Thymus (tissue), 14 donors: ENCODE data around the gene C11orf86. TPM values are rescaled to one million over a fixed set of nuclear protein-coding genes. Genes with fewer than 3 reads are reported as not detected.

ENCODE experiments used
- DNase-seq, 9 donors: peaks; one replicate each; pipeline ENCODE4 v3.0.0-alpha.2; 2013; ENCODE audit warnings: low spot score in 9 of 9, low read depth in 6 of 9, missing footprints in 1 of 9
- H3K27ac ChIP-seq, 2 donors: one replicate each; pipeline ENCODE4 v1.5.1; 2013; ENCODE audit warnings: control low read depth in 1 of 2, low read depth in 1 of 2, low read length in 1 of 2, mild to moderate bottlenecking in 1 of 2, moderate library complexity in 1 of 2
- H3K27me3 ChIP-seq, 2 donors: one replicate each; pipeline ENCODE4 v1.5.1; 2013; ENCODE audit warnings: low read length in 1 of 2; ENCODE audit not compliant: control insufficient read depth in 2 of 2, insufficient read depth in 1 of 2
- H3K36me3 ChIP-seq, 2 donors: one replicate each; pipeline ENCODE4 v1.5.1; 2013; ENCODE audit warnings: low read length in 1 of 2, mild to moderate bottlenecking in 1 of 2, moderate library complexity in 1 of 2; ENCODE audit not compliant: control insufficient read depth in 2 of 2, insufficient read depth in 2 of 2
- H3K4me1 ChIP-seq, 2 donors: one replicate each; pipeline ENCODE4 v1.5.1; 2013; ENCODE audit warnings: low read length in 2 of 2; ENCODE audit not compliant: control insufficient read depth in 2 of 2, insufficient read depth in 2 of 2
- H3K4me3 ChIP-seq, 2 donors: one replicate each; pipeline ENCODE4 v1.5.1; 2013; ENCODE audit warnings: low read length in 2 of 2, control low read depth in 1 of 2, mild to moderate bottlenecking in 1 of 2
- H3K9me3 ChIP-seq, 2 donors: one replicate each; pipeline ENCODE4 v1.5.1; 2013; ENCODE audit warnings: low read length in 1 of 2, mild to moderate bottlenecking in 1 of 2; ENCODE audit not compliant: control insufficient read depth in 2 of 2, insufficient read depth in 1 of 2
- WGBS: extraction: QIAGEN DNeasy Blood & Tissue Kit; methylation state at CpG from one replicate; pipeline ENCODE4 v1.1.7; 2013; 5-methylcytosine and 5-hydroxymethylcytosine counted together
- long read RNA-seq, 10 donors: transcript quantifications; one replicate each; lab custom pipeline, GENCODE V29; 2026
- polyA plus RNA-seq: library from polyadenylated mRNA; stranded (reverse); fragments of 200-250 nt; gene quantifications from one replicate; pipeline ENCODE4 v1.2.3, GENCODE V29; 2013
- total RNA-seq: library from RNA; stranded (reverse); fragments of 120-200 nt; gene quantifications from one replicate; pipeline ENCODE4 v1.2.4, GENCODE V29; 2013
- donor health status: healthy.

C11orf86 gene, protein sequence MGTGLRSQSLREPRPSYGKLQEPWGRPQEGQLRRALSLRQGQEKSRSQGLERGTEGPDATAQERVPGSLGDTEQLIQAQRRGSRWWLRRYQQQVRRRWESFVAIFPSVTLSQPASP
- total RNA-seq (not detected), polyA plus RNA-seq (0.14 TPM)
- long read RNA-seq, donor 1 = 0 reads
- long read RNA-seq, donor 2 = 0 reads
- long read RNA-seq, donor 3 = 0 reads
- long read RNA-seq, donor 4 = 0 reads
- long read RNA-seq, donor 5 = 0 reads
- long read RNA-seq, donor 6 = 0 reads
- long read RNA-seq, donor 7 = 0 reads
- long read RNA-seq, donor 8 = 0 reads
- long read RNA-seq, donor 9 = 0 reads
- long read RNA-seq, donor 10 = 0 reads

DNA sequence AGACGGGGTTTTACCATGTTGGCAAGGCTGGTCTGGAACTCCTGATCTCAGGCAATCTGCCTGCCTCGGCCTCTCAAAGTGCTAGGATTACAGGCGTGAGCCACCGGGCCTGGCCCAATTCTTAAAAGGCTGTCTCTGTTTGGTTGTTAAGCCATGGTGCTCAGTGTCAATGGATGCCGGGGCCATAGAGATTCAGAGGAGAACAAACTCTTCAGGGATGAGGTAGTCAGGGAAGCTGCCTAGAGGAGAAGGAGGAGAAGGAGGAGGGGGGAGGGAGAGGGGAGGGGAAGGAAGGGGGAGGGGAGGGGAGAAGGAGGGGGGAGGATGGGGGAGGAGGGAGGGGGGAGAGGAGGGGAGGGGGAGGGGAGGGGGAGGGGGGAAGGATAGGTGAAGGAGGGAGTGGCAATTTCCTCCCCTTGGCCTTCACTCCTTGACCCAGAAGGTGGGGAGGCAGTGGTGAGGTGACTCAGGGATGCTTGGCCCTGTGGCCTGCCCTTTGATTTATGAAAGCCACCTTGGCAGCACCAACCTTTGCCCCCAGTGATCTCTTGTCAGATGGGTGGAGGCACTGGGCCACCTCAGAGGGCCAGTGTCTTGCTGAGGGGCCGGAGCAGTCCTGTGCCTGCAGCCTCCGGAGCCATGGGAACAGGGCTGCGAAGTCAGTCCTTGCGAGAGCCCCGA, at the start of gene C11orf86:
Gene C11orf86, plus strand, starts transcription at position 581 of the 681 bp plus-strand sequence. Its CDS starts 59 bp downstream, at position 640.
- H3K36me3 ChIP-seq = no peaks in the 10 kb centered on the region
- H3K27ac ChIP-seq = no peak within 1 kb of the TSS
- WGBS = 89% methylated on average over 10 of the region's 10 CpGs
- H3K27me3 ChIP-seq = peaks cover 0 to 17% of the 10 kb centered on the region in 2 donors
- no peak for DNase-seq
- peaks cover 0 to 17% of the 10 kb centered on the region in 2 donors for H3K9me3 ChIP-seq
- H3K4me1 ChIP-seq = no peaks in the 10 kb centered on the region
- H3K4me3 ChIP-seq = no peak within 1 kb of the TSS

DNA sequence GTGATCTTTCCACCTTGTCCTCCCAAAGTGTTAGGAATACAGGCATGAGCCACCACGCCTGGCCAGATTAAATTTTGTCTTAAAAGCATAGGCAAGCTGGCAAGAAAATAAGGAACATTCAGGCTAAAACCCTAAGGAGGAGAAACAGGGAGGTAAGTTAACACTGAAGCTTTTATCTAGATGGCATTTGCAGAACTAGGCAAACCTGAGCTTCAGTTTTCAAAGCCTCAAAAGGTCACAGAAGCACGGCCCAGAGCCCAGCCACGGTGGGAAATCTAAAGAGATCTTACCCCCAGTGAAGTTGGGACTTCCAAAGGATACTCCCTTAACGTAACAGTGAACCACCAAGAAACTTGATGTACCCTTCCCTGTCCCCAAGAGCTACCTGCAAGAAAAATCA, 45.4 kb upstream of the C11orf86 start:
- Histone ChIP-seq H3K27me3 (no peaks in the 10 kb centered on the region), H3K36me3 (no peaks in the 10 kb centered on the region), H3K9me3 (no peaks in the 10 kb centered on the region), H3K4me1 (no peaks in the 10 kb centered on the region), H3K4me3 (no peak overlapping the region), H3K27ac (no peak overlapping the region)
- WGBS = 85% methylated on average over 4 of the region's 4 CpGs
- DNase-seq = no peak

DNA sequence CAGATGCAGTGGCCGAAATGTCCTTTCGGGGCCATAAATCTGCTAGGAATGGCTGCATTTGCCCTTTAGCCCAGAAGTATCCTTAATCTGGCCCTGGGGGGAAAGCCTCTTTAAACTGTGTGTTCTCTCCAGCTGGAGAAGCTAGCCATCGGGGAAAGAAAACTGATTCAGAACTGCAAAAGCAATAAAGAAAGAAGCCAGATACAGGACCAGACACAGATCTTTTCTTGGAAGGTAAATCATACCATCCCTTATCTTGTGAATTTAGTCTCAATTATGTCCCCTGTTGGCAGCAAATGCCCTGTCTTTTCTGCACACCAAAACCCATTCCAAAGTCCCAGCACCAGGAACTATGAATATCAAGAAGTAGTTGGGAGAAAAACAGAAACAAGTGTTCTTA, 42.6 kb upstream of the C11orf86 start:
- WGBS = 98% methylated on average over 3 of the region's 3 CpGs

DNA sequence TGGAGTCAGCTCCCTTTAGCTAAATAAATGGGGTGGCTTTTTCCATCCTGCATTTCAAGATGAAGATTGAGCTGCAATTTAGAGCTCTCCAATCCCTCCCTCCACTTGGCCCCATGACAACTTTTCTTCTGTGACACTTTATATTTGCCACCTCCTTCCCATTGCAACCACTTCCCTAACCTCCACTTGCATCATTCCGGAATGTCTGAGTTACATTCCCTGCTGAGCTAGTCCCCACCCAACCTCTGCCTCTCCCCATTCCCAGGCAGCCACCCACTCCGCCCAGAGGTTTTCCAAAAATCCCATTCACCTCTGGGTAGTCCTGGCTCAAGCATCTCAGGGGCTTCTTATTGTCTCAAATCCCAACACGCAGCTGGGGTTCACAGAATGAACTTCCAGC, 41.6 kb upstream of the C11orf86 start:
- H3K27ac ChIP-seq = no peak overlapping the region
- H3K9me3 ChIP-seq = no peaks in the 10 kb centered on the region
- H3K27me3 ChIP-seq = no peaks in the 10 kb centered on the region
- H3K4me1 ChIP-seq = no peaks in the 10 kb centered on the region
- 94% methylated on average over 3 of the region's 3 CpGs for WGBS
- H3K36me3 ChIP-seq = no peaks in the 10 kb centered on the region
- no peak for DNase-seq
- no peak overlapping the region for H3K4me3 ChIP-seq

More for the DNA sequence above, 42.6 kb upstream of the C11orf86 start:
- Histone ChIP-seq H3K36me3 (no peaks in the 10 kb centered on the region), H3K4me3 (no peak overlapping the region), H3K4me1 (no peaks in the 10 kb centered on the region), H3K27me3 (no peaks in the 10 kb centered on the region), H3K27ac (no peak overlapping the region), H3K9me3 (no peaks in the 10 kb centered on the region)
- DNase-seq = no peak

DNA sequence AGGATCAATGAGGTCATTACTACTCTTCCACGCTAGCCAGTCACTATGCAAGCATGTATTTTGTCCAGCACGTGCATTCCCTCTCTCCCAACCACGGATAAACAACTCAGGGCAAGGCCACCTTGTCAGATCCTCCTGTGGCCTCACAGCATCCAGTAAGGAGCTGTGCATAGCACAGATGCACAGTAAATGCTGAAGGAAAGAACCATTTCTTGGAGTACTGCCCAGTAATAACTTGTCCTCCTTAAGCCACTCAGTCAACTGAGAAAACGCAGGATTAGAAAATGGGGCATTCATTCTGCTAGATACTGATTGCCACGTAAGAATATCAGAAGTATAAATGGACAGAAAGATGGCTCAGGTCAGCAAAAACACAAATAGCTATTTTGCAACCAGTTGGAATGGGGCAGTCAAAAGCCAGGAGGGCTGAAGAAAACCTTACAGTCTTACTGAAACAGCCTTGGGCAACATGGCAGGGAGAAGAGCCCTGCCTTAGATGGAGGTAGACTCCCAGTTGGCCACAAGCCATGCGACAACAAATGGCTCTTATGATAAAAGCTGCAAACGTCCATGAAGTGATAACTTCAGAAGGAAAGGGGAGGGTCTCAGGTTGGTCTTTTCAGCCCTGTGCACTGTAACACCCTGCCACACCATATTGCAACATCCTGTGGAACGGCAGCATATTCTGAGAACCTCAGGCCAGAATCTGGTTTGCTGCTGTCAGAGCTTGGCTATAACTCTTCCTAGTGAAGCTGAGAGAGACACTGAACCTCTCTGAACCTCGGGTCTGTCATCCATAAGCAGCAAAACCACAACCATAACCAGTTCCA, 39.9 kb upstream of the C11orf86 start:
- no peak for DNase-seq
- Histone ChIP-seq H3K27me3 (no peaks in the 10 kb centered on the region), H3K4me3 (no peak overlapping the region), H3K27ac (no peak overlapping the region), H3K4me1 (no peaks in the 10 kb centered on the region), H3K9me3 (no peaks in the 10 kb centered on the region), H3K36me3 (no peaks in the 10 kb centered on the region)
- 81% methylated on average over 9 of the region's 9 CpGs for WGBS

DNA sequence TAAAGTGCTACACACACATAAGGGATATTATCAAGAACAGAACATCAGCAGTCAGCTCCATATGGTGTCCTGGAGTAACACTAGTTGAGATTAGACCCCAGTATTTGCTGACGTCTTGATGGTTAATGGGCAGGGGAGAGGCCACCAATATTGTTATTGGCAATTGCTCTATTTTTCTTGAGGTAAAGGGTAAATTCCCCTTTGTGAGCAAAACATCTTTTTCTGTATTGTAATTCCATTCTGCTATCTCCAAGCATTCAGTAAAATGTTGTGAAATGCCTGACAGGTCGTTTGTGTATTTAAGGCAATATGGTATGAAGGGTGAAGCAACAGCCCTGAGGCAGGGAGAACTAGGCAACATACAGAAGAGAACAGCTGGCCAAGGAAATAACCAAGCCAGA, 38.8 kb upstream of the C11orf86 start:
- Histone ChIP-seq H3K36me3 (no peaks in the 10 kb centered on the region), H3K9me3 (no peaks in the 10 kb centered on the region), H3K4me1 (no peaks in the 10 kb centered on the region), H3K4me3 (no peak overlapping the region), H3K27me3 (no peaks in the 10 kb centered on the region), H3K27ac (no peak overlapping the region)
- DNase-seq = no peak
- 88% methylated on average over 2 of the region's 2 CpGs for WGBS

DNA sequence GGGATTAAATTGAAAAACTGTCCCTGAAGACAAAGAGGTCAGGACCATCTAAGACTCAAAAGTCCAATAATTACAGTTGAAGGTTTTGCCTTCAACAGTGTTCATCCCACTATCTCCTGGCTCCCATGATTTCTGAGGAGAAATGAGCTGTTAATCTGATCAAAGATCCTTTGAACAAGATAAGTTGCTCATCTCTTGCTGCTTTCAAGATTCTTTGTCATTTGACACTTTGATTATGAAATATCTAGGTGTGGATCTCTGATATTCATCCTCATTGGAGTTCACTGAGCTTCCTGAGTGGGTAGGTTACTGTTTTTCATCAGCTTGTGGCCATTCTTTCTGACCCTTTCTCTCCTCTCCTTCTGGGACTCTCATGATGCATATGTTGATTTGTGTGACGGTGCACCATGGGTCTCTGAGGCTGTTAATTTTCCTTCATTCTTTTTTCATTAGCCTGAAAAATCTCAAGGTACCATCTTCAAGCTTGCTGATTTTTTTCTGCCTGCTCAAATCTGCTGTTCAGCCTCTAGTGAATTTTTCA, 37.8 kb upstream of the C11orf86 start:
- DNase-seq = no peak
- no peaks in the 10 kb centered on the region for H3K27me3 ChIP-seq
- H3K9me3 ChIP-seq = no peaks in the 10 kb centered on the region
- no peaks in the 10 kb centered on the region for H3K4me1 ChIP-seq
- 98% methylated on average over 1 of the region's 1 CpG for WGBS
- no peaks in the 10 kb centered on the region for H3K36me3 ChIP-seq
- H3K4me3 ChIP-seq = no peak overlapping the region
- H3K27ac ChIP-seq = no peak overlapping the region

DNA sequence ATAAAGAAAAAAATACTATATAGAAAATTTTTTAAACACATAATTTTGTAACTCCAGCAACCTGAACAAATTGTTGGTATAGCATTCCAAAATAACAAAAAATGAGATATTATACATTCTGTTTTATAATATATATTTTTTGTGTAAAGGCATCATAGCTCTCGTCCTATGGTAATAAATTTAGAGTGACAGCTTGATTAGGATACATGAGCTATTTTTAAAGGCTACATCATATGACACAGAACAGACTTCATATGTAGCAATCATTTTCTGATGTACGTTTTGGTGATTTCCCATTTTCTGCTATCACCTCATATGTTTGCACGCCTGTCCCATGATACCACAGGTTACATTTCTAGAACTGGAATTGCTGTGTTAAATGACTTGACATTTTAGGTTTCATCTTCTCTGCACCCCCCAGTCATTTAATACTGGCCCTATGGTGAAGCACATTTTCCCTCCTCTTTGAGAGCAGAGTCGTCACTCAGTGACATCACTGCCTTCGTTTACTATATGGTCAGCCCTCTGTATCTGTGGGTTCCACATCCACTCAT, 36.4 kb upstream of the C11orf86 start:
- no peak for DNase-seq
- WGBS = 95% methylated on average over 5 of the region's 5 CpGs
- Histone ChIP-seq H3K27me3 (no peaks in the 10 kb centered on the region), H3K4me1 (no peaks in the 10 kb centered on the region), H3K4me3 (no peak overlapping the region), H3K27ac (no peak overlapping the region), H3K36me3 (no peaks in the 10 kb centered on the region), H3K9me3 (no peaks in the 10 kb centered on the region)
